C4-2B (cell line): ENCODE data around the gene ITGB5.
"Not testable (repeated sequence)": the region's sequence is repeated elsewhere in the genome, so short reads cannot be mapped to it uniquely, and the experiment has no call there.

Experiments
- H3K27ac ChIP-seq: fragments of 450-650 bp; 2 replicates; pipeline ENCODE4 v1.5.1; 2017
- ZFX ChIP-seq: fragments of 450-650 bp; IDR thresholded peaks from 2 replicates; pipeline ENCODE4 v1.6.1; 2017
- TF ChIP-seq, protein P1 (sequence below): fragments of 450-650 bp; conservative IDR thresholded peaks from 2 replicates; pipeline ENCODE4 v1.5.1; 2017; ENCODE audit warnings: mild to moderate bottlenecking

The ITGB5 gene

DNA sequence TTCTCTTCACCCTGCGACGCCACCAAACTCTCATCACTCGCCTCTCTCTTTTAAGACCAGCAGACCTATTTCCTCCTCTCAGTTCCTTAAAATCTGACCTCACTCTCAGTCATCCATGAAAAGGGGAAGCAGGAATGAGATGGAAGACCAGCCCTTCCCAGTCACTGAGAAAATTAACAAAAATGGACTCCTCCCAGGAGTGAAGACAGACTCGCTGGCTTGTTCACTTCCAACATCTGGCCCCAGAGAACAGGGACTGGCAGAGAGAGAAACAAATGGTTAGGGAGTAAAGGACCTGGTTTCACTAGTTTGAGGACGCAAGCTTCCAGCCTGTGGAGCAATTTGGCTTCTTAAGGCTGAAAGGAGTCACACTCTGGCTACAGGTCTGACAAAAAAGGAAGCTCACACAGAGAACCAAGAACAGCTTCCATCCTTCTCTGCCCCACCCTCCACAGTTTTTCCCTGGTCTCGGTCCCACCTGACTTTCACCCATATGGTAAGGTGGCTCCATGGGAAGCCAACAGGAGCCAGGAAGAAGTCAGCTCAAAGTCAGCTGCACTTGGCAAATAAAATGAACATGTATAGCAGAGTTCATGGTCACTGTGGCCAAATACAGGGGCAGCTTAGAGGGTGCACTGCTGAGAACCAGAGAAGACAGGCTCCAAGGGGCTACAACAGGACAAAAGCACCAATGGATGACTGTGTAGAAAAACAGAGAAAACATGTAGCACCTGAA is 57.2 kb downstream of the ITGB5 start:
- H3K27ac ChIP-seq: no peak overlapping the region
- TF ChIP-seq, protein P1, sequence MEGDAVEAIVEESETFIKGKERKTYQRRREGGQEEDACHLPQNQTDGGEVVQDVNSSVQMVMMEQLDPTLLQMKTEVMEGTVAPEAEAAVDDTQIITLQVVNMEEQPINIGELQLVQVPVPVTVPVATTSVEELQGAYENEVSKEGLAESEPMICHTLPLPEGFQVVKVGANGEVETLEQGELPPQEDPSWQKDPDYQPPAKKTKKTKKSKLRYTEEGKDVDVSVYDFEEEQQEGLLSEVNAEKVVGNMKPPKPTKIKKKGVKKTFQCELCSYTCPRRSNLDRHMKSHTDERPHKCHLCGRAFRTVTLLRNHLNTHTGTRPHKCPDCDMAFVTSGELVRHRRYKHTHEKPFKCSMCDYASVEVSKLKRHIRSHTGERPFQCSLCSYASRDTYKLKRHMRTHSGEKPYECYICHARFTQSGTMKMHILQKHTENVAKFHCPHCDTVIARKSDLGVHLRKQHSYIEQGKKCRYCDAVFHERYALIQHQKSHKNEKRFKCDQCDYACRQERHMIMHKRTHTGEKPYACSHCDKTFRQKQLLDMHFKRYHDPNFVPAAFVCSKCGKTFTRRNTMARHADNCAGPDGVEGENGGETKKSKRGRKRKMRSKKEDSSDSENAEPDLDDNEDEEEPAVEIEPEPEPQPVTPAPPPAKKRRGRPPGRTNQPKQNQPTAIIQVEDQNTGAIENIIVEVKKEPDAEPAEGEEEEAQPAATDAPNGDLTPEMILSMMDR: no peak
- TF ChIP-seq ZFX: no peak

DNA sequence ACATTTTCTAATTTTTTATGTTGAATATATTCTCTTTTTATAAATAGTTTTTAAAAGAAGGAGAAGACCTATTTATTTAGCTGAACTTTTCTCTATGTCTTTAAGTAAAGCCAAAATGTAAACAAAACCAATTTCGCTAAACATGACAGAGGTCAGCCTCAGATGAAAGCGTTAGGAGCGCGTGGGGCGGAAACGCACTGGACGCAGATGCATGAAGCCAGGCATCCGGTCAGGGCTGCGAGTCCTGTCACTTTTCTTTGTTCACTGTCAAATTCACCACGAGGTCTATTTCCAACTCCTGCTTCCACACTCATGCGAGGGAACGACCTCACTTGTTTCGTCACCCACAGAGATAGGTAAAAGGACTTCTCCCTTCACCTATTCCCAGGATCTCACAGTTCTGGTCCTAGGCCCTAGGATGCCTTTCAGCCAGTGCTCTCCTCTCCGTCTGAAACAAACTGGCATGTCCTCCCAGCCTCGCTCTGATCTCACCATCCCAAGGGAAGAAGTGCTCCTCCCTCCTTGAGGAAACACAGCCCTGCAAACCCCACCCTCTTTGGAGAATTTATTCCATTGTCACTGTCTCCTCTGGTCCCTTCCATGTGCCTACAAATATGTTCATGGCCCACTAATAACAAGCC is 57.9 kb downstream of the ITGB5 start:
- no peak for TF ChIP-seq ZFX
- TF ChIP-seq, protein P1: no peak
- no peak overlapping the region for H3K27ac ChIP-seq

DNA sequence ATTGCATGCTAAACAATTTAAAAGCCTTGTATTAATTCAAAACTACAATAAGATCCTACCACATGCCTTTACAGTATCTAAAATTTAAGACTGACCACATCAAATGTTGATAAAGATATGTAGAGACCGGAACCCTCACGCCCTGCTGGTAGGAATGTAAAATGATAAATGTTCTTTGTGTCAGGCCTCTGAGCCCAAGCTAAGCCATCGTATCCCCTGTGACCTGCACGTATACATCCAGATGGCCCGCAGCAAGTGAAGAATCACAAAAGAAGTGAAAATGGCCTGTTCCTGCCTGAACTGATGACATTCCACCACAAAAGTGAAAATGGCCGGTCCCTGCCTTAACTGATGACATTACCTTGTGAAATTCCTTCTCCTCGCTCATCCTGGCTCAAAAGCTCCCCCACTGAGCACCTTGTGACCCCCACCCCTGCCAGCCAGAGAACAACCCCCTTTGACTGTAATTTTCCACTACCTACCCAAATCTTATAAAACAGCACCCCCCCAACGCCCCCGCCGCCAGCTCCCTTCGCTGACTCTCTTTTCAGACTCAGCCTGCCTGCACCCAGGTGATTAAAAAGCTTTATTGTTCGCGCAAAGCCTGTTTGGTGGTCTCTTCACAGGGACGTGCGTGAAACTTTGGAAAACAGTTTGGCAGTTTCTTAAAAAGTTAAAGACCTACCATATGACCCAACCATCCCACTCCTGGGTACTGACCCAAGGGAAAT is 59.5 kb downstream of the ITGB5 start:
- not testable (repeated sequence) for H3K27ac ChIP-seq

DNA sequence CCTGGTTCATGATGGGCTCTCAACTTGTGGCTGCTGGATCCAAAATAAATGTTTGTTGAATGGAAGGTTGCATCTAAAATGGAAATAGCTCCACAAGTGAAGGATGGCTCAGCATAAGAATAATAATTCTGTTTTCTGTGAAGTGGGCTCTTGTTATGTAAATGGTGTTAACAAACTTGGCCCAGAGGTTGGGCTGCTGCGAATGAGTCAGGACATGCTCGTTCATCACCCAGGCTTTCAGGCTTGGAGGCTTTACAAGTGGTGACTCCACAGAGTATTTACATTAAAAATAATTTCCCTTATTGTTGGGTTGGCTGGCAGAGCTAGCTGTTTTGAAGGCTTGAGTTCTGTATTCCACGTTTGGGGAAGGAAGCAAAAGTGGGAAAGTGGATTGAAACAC is 60.5 kb downstream of the ITGB5 start:
- H3K27ac ChIP-seq: no peak overlapping the region
- TF ChIP-seq, protein P1: no peak
- TF ChIP-seq ZFX: no peak

DNA sequence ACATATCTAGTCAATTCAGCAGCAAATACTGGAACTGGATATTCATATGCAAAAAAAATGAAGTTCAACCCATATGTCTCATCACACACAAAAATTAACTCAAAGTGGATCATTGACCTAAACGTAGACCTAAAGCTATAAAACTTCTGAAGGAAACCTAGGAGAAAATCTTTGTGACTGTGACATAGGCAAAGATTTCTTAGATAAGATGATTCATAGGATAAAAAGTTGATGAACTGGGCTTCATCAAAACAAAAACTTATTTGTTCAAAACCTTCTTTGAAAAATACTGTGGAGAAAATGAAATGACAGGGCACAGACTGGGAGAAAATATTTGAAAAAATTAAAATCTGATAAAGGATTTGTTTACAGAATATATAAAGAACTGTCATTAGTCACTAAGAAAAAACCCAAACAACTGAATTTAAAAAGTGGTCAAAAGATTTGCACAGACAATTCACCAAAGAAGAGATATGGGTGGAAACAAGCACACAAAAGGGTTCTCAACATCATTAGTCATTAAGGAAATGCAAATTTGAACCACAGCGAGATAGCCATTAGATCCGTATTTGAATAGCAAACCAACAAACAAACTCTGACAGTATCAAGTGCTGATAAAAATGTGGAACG is 62.8 kb downstream of the ITGB5 start:
- H3K27ac ChIP-seq: no peak overlapping the region
- TF ChIP-seq, protein P1: no peak
- no peak for TF ChIP-seq ZFX

DNA sequence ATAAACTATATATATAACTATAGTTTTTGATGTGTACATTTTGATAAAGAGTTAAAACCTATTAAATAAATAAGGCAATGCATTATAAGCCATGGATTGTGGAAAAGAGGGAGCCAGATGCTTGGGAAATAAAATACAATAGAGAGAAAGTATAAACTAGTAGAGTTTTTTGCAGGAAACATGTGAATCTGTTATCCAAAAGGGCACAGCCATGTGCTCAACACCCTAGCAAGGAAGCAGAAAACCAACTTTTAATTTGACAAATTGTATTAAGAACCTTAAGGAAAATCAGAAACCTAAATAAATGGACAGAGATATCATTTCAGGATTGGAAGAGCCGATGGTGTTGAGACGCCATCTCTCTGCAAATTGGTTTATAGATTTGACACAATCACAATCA is 63.5 kb downstream of the ITGB5 start:
- TF ChIP-seq, protein P1: no peak
- no peak for TF ChIP-seq ZFX
- H3K27ac ChIP-seq: no peak overlapping the region

DNA sequence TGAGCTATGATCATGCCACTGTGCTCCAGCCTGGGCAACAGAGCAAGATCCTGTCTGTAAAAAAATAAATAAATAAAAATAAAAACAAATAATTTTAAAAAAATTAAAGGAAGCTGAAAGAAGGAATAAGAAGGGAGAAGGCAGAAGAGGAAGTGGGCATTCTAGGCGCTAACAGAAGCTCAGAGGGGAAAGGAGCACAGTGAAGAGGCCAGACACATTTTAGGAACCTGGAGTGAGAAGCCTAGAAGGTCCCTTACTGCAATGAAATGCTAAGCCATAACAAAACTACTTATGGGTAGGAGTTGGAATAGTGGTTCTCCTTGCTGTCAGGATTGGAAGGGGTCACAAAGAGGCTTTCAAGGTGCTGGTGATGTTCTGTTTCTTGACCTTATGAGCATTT is 64.0 kb downstream of the ITGB5 start:
- TF ChIP-seq ZFX: no peak
- TF ChIP-seq, protein P1: no peak
- no peak overlapping the region for H3K27ac ChIP-seq
